SK-N-MC (cell line): ENCODE measurements around the gene ANKDD1A.

Experiments used
- DNase-seq: peaks from one replicate; pipeline ENCODE4 v3.0.0-alpha.2; 2011; ENCODE audit warnings: low read depth, low spot score
- H3K27ac ChIP-seq: fragments of 200-600 bp; sonication (generic); 2 replicates; pipeline ENCODE4 v1.5.1; 2016; ENCODE audit warnings: mixed run types
- H3K36me3 ChIP-seq: fragments of 200-600 bp; sonication (generic); 2 replicates; pipeline ENCODE4 v1.6.1; 2017; ENCODE audit warnings: antibody characterized with exemption, low read length, mixed read lengths; ENCODE audit not compliant: insufficient read depth
- H3K4me3 ChIP-seq: fragments of 200-600 bp; sonication (generic); 2 replicates; pipeline ENCODE4 v1.5.1; 2016
- H3K9ac ChIP-seq: fragments of 200-600 bp; sonication (generic); 2 replicates; pipeline ENCODE4 v1.8.0; 2017; ENCODE audit warnings: mixed run types, mixed read lengths; ENCODE audit not compliant: insufficient read length
- H3K9me3 ChIP-seq: fragments of 200-600 bp; sonication (generic); 2 replicates; pipeline ENCODE4 v1.6.1; 2017; ENCODE audit warnings: low read depth, mild to moderate bottlenecking, antibody characterized with exemption, low read length, moderate library complexity, mixed read lengths
- EZH2 ChIP-seq: fragments of 200-600 bp; sonication (generic); IDR thresholded peaks from one replicate; pipeline ENCODE4 v1.6.1; 2017; ENCODE audit warnings: antibody characterized with exemption
- FOXP2 ChIP-seq: optimal IDR thresholded peaks from 2 replicates; pipeline ENCODE3; 2011; ENCODE audit warnings: mild to moderate bottlenecking, moderate library complexity; ENCODE audit not compliant: insufficient read depth; ENCODE audit errors: extremely low read length, control extremely low read depth
- POLR2AphosphoS5 ChIP-seq: IDR thresholded peaks from 2 replicates; pipeline ENCODE4 v1.6.1; 2012; ENCODE audit warnings: mild to moderate bottlenecking, low read depth, low read length, borderline replicate concordance

Gene ANKDD1A

GRCh38 chr15:64909546-64909945, 2.2 kb upstream of the ANKDD1A start:
- no peak for TF ChIP-seq EZH2
- no peak for TF ChIP-seq POLR2AphosphoS5
- no peak for TF ChIP-seq FOXP2
- H3K4me3 ChIP-seq: no peak overlapping the region
- H3K27ac ChIP-seq: no peak overlapping the region
- no peak for DNase-seq
- no peaks in the 10 kb centered on the region for H3K36me3 ChIP-seq
- H3K9ac ChIP-seq: no peak overlapping the region
- H3K9me3 ChIP-seq: no peaks in the 10 kb centered on the region

- Histone ChIP-seq H3K27ac (no peak overlapping the region), H3K9ac (no peak overlapping the region), H3K9me3 (no peaks in the 10 kb centered on the region), H3K4me3 (no peak overlapping the region), H3K36me3 (no peaks in the 10 kb centered on the region)
- no peak for TF ChIP-seq EZH2
- no peak for TF ChIP-seq POLR2AphosphoS5
- TF ChIP-seq FOXP2: no peak
- DNase-seq: no peak
Measured at GRCh38 chr15:64912379-64913325, 950 bp downstream of the ANKDD1A start.

- no peak overlapping the region for H3K27ac ChIP-seq
- no peak for TF ChIP-seq EZH2
- no peak for TF ChIP-seq POLR2AphosphoS5
- TF ChIP-seq FOXP2: no peak
- no peak overlapping the region for H3K9ac ChIP-seq
- no peak for DNase-seq
- H3K36me3 ChIP-seq: no peaks in the 10 kb centered on the region
- no peak overlapping the region for H3K4me3 ChIP-seq
- H3K9me3 ChIP-seq: no peaks in the 10 kb centered on the region
Measured at GRCh38 chr15:64915518-64916227, 4.0 kb downstream of the ANKDD1A start.

- no peaks in the 10 kb centered on the region for H3K9me3 ChIP-seq
- TF ChIP-seq POLR2AphosphoS5 (no peak), FOXP2 (no peak), EZH2 (no peak)
- no peak overlapping the region for H3K4me3 ChIP-seq
- no peaks in the 10 kb centered on the region for H3K36me3 ChIP-seq
- DNase-seq: no peak
- H3K9ac ChIP-seq: no peak overlapping the region
- no peak overlapping the region for H3K27ac ChIP-seq
Measured at GRCh38 chr15:64916365-64916764, 4.7 kb downstream of the ANKDD1A start.

GRCh38 chr15:64917211-64917610, 5.5 kb downstream of the ANKDD1A start:
- DNase-seq: no peak
- H3K4me3 ChIP-seq: no peak overlapping the region
- no peak overlapping the region for H3K27ac ChIP-seq
- no peak for TF ChIP-seq FOXP2
- no peak for TF ChIP-seq POLR2AphosphoS5
- TF ChIP-seq EZH2: no peak
- no peaks in the 10 kb centered on the region for H3K9me3 ChIP-seq
- no peak overlapping the region for H3K9ac ChIP-seq
- no peaks in the 10 kb centered on the region for H3K36me3 ChIP-seq

- TF ChIP-seq EZH2 (no peak), POLR2AphosphoS5 (no peak), FOXP2 (no peak)
- H3K9ac ChIP-seq: no peak overlapping the region
- H3K36me3 ChIP-seq: no peaks in the 10 kb centered on the region
- no peak overlapping the region for H3K4me3 ChIP-seq
- no peak for DNase-seq
- H3K27ac ChIP-seq: no peak overlapping the region
- H3K9me3 ChIP-seq: no peaks in the 10 kb centered on the region
Measured at GRCh38 chr15:64919721-64920120, 8.0 kb downstream of the ANKDD1A start.

GRCh38 chr15:64921711-64922110, 10.0 kb downstream of the ANKDD1A start:
- Histone ChIP-seq H3K9ac (no peak overlapping the region), H3K4me3 (no peak overlapping the region), H3K36me3 (no peaks in the 10 kb centered on the region), H3K9me3 (no peaks in the 10 kb centered on the region), H3K27ac (no peak overlapping the region)
- DNase-seq: no peak
- no peak for TF ChIP-seq POLR2AphosphoS5
- TF ChIP-seq FOXP2: no peak
- TF ChIP-seq EZH2: no peak

- TF ChIP-seq POLR2AphosphoS5 (no peak), EZH2 (no peak), FOXP2 (no peak)
- Histone ChIP-seq H3K9me3 (no peaks in the 10 kb centered on the region), H3K27ac (no peak overlapping the region), H3K36me3 (no peaks in the 10 kb centered on the region), H3K9ac (no peak overlapping the region), H3K4me3 (no peak overlapping the region)
- no peak for DNase-seq
Measured at GRCh38 chr15:64923546-64923945, 11.8 kb downstream of the ANKDD1A start.
